T-helper 17 cell (primary cell): ENCODE results near the gene ZFP69. TPM values are rescaled to one million over a fixed set of nuclear protein-coding genes. Genes with fewer than 3 reads are reported as not detected.

Experiments
- ATAC-seq: fragments of 150-1000 bp; cut with Tn5 transposase; 2 replicates; pipeline ENCODE4 v1.10.0; 2021; ENCODE audit warnings: mild to moderate bottlenecking, moderate library complexity
- DNase-seq, 3 donors: peaks; one replicate each; pipeline versions ENCODE4 v3.0.0 to v3.0.0-alpha.2; 2020 to 2021
- H3K9me3 ChIP-seq: one replicate; pipeline ENCODE4 v1.7.0; 2013; ENCODE audit warnings: low read length, mild to moderate bottlenecking; ENCODE audit not compliant: control insufficient read depth, poor library complexity, severe bottlenecking
- H3K27ac Mint-ChIP-seq: one replicate; pipeline ENCODE4 v1.8.0; 2022; ENCODE audit warnings: mild to moderate bottlenecking, moderate library complexity, mixed read lengths
- H3K27me3 Mint-ChIP-seq: one replicate; pipeline ENCODE4 v1.8.0; 2022; ENCODE audit warnings: mixed read lengths
- H3K36me3 Mint-ChIP-seq: one replicate; pipeline ENCODE4 v1.8.0; 2022; ENCODE audit warnings: low read depth, mixed read lengths
- H3K4me1 Mint-ChIP-seq: one replicate; pipeline ENCODE4 v1.8.0; 2022; ENCODE audit warnings: mild to moderate bottlenecking, mixed read lengths
- H3K4me3 Mint-ChIP-seq: one replicate; pipeline ENCODE4 v1.8.0; 2022; ENCODE audit warnings: mild to moderate bottlenecking, moderate library complexity, mixed read lengths
- total RNA-seq, 4 donors: library from RNA in 2 of 4; stranded (reverse) in 2 of 4; gene quantifications; one replicate each; pipeline ENCODE4 v1.2.3 and lab custom pipeline; 2022 to 2026

ZFP69 gene
- total RNA-seq, 2 donors from 2014 or later: 3.1 to 3.4 TPM

DNA sequence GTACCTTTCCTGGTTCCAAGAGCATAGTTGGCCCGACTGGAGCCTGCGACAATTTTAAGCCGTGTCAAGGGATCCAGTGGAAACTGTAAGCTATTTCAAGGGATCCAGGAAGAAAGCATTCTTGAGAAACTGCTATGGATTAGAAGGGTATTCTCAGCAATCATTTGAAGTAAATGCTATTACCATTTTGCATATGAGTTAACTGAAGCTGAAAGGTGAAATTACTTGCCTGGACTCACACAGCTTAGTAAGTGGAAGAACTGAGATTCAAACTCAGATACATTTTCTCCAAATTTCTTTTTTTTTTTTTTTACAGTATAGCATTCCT, 54.9 kb downstream of the ZFP69 start:
- Mint-ChIP-seq H3K4me3 (peak overlapping the region; percentile 97), H3K27me3 (no peaks in the 10 kb centered on the region), H3K36me3 (peaks cover 2% of the 10 kb centered on the region), H3K4me1 (peaks cover 20% of the 10 kb centered on the region), H3K27ac (peak overlapping the region; percentile 95)
- DNase-seq: no peak
- ATAC-seq: no peak
- no peaks in the 10 kb centered on the region for H3K9me3 ChIP-seq

DNA sequence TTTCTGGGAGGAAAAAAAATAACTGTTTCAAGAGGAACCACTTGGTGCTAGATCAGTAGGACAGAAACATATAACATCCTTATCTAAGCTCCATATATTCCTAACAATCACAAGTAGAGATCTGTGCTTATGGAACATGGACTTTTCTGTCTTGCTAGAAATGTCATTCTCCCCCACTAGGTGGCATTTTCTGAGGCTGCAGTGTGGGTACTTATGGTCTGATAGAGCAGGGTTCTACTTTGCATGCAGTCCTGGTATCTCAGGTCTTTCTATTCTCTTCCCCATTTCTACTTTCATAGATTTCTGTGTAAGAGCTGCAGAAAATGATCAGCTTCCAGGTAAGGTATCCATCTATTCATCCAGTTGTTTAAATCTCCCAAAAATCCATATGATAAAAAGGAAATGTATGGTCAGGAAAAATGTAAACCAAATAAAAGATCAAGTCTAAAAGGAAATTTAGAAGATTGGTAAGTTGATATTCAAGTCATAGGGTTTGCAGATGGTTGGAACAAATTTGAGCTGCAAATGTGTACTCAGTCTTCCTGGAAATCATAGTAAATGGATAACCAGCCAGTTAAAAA, 55.8 kb downstream of the ZFP69 start:
- H3K36me3 Mint-ChIP-seq: peaks cover 4% of the 10 kb centered on the region
- ATAC-seq (no peak), DNase-seq (no peak)
- peak overlapping the region; percentile 9 for H3K4me3 Mint-ChIP-seq
- H3K27me3 Mint-ChIP-seq: no peaks in the 10 kb centered on the region
- H3K9me3 ChIP-seq: no peaks in the 10 kb centered on the region
- H3K4me1 Mint-ChIP-seq: peaks cover 20% of the 10 kb centered on the region
- H3K27ac Mint-ChIP-seq: peak overlapping the region; percentile 95

DNA sequence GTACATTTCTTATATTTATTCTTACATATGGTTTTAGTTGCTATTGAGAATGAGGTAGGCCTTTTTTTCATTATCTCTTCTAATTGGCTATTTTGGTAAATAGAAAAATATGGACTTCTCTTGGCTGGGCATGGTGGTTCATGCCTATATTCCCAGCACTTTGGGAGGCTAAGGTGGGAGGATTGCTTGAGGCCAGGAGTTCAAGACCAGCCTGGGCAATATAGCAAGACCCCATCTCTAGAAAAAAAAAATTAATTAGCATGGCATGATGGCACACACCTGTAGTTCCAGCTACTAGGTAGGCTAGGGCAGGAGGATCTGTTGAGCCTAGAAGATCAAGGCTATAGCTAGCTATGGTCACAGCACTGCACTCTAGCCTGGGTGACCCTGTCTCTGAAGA, 57.5 kb downstream of the ZFP69 start:
- Mint-ChIP-seq H3K4me1 (peaks cover 20% of the 10 kb centered on the region), H3K27ac (no peak overlapping the region), H3K4me3 (no peak overlapping the region), H3K27me3 (no peaks in the 10 kb centered on the region), H3K36me3 (peaks cover 5% of the 10 kb centered on the region)
- H3K9me3 ChIP-seq: no peaks in the 10 kb centered on the region
- no peak for DNase-seq
- no peak for ATAC-seq

GRCh38 chr1:40535732-40536131, 58.6 kb downstream of the ZFP69 start:
- ATAC-seq (no peak), DNase-seq (no peak)
- Mint-ChIP-seq H3K4me3 (no peak overlapping the region), H3K36me3 (peaks cover 6% of the 10 kb centered on the region), H3K27ac (no peak overlapping the region), H3K4me1 (peaks cover 20% of the 10 kb centered on the region), H3K27me3 (no peaks in the 10 kb centered on the region)
- no peaks in the 10 kb centered on the region for H3K9me3 ChIP-seq

GRCh38 chr1:40539338-40539737, 62.2 kb downstream of the ZFP69 start:
- H3K27me3 Mint-ChIP-seq: no peaks in the 10 kb centered on the region
- H3K27ac Mint-ChIP-seq: no peak overlapping the region
- peaks cover 16% of the 10 kb centered on the region for H3K36me3 Mint-ChIP-seq
- H3K4me1 Mint-ChIP-seq: no peaks in the 10 kb centered on the region
- H3K9me3 ChIP-seq: no peaks in the 10 kb centered on the region
- ATAC-seq (no peak), DNase-seq (no peak)
- H3K4me3 Mint-ChIP-seq: no peak overlapping the region

Other genes starting within 250 kb of the ZFP69 start
- gene TMCO2, start 229.4 kb upstream of the ZFP69 start, total RNA-seq: not detected
- 10 to 100 TPM in 1 of 2 donors, 1 to 10 TPM in 1; 9.0 to 14.3 TPM for gene ZMPSTE24, start 219.1 kb upstream of the ZFP69 start, total RNA-seq
- 1 to 10 TPM; 2.6 to 4.3 TPM for gene COL9A2, start 160.0 kb upstream of the ZFP69 start, total RNA-seq
- gene SMAP2, start 103.6 kb upstream of the ZFP69 start, total RNA-seq: 100 to 1,000 TPM; 155 to 169 TPM
- 1 to 10 TPM; 2.1 to 2.8 TPM for gene ZFP69B, start 26.8 kb upstream of the ZFP69 start, total RNA-seq
- gene EXO5, start 31.5 kb downstream of the ZFP69 start, total RNA-seq: 1 to 10 TPM; 4.4 to 7.4 TPM
- gene ZNF684, start 54.3 kb downstream of the ZFP69 start, total RNA-seq: 1 to 10 TPM; 3.3 to 4.7 TPM
- gene RIMS3, start 188.4 kb downstream of the ZFP69 start, total RNA-seq: 1 to 10 TPM; 1.7 to 2.1 TPM
- 10 to 100 TPM; 42.3 to 45.7 TPM for gene NFYC, start 214.4 kb downstream of the ZFP69 start, total RNA-seq